ENCODE results near the gene NDUFS1.
"Not testable (repeated sequence)": the region's sequence is repeated elsewhere in the genome, so short reads cannot be mapped to it uniquely, and the experiment has no call there.

NDUFS1 gene

GRCh38 chr2:206176121-206176520 lies 16.9 kb upstream of the NDUFS1 start:
- DNase-seq (ENCODE audit: low spot score): no peak
- TF ChIP-seq CTCF (IDR thresholded peaks at IDR 0.05; ENCODE audit: extremely low read depth, missing control alignments): no peak

- TF ChIP-seq CTCF (IDR thresholded peaks at IDR 0.05; ENCODE audit: extremely low read depth, missing control alignments): no peak
These were observed 13.9 kb upstream of the NDUFS1 start for GRCh38 chr2:206173147-206173546.

GRCh38 chr2:206171624-206172397 lies 12.6 kb upstream of the NDUFS1 start:
- DNase-seq (ENCODE audit: low spot score): not testable (repeated sequence)

More at GRCh38 chr2:206173147-206173546, 13.9 kb upstream of the NDUFS1 start:
- no peak for DNase-seq (ENCODE audit: low spot score)

GRCh38 chr2:206168230-206168629 lies 9.0 kb upstream of the NDUFS1 start:
- not testable (repeated sequence) for DNase-seq (ENCODE audit: low spot score)

GRCh38 chr2:206164261-206164862 lies 5.1 kb upstream of the NDUFS1 start:
- no peak for DNase-seq (ENCODE audit: low spot score)
- peak; percentile 52 for TF ChIP-seq CTCF (IDR thresholded peaks at IDR 0.05; ENCODE audit: extremely low read depth, missing control alignments)

GRCh38 chr2:206163251-206163880 lies 4.1 kb upstream of the NDUFS1 start:
- TF ChIP-seq CTCF (IDR thresholded peaks at IDR 0.05; ENCODE audit: extremely low read depth, missing control alignments): no peak
- DNase-seq (ENCODE audit: low spot score): no peak

GRCh38 chr2:206162401-206162800 lies 3.2 kb upstream of the NDUFS1 start:
- not testable (repeated sequence) for DNase-seq (ENCODE audit: low spot score)

GRCh38 chr2:206160807-206161179 lies 1.5 kb upstream of the NDUFS1 start:
- no peak for TF ChIP-seq CTCF (IDR thresholded peaks at IDR 0.05; ENCODE audit: extremely low read depth, missing control alignments)
- DNase-seq (ENCODE audit: low spot score): no peak
